ENCODE results near the gene CDKN2B-AS1.
A peak's percentile ranks its signal among the peaks of the same experiment; 100 is the strongest.

The CDKN2B-AS1 gene

GRCh38 chr9:22102146-22103053 lies 107.8 kb downstream of the CDKN2B-AS1 start:
- H3K36me3 ChIP-seq (ENCODE audit: control insufficient read depth in 1 of 2, insufficient read depth in 2 of 2, low read length in 2 of 2): no peaks in the 10 kb centered on the region
- H3K4me3 ChIP-seq (ENCODE audit: low read depth in 1 of 2, low read length in 2 of 2): no peak overlapping the region
- H3K27me3 ChIP-seq (ENCODE audit: control insufficient read depth in 1 of 2, insufficient read depth in 2 of 2, low read length in 2 of 2): no peaks in the 10 kb centered on the region
- no peaks in the 10 kb centered on the region for H3K9me3 ChIP-seq (ENCODE audit: control insufficient read depth in 1 of 2, low read length in 2 of 2)
- no peak overlapping the region for H3K9ac ChIP-seq (ENCODE audit: low read depth in 1 of 2, low read length in 2 of 2)
- peak overlapping the region; percentile 45 for H3K27ac ChIP-seq (ENCODE audit: low read depth, low read length)
- H3K4me1 ChIP-seq (ENCODE audit: control insufficient read depth in 1 of 2, insufficient read depth in 2 of 2, low read length in 2 of 2): peaks cover 45 to 68% of the 10 kb centered on the region in 2 donors

- no peak overlapping the region for H3K4me3 ChIP-seq (ENCODE audit: low read depth in 1 of 2, low read length in 2 of 2)
- H3K27me3 ChIP-seq (ENCODE audit: control insufficient read depth in 1 of 2, insufficient read depth in 2 of 2, low read length in 2 of 2): no peaks in the 10 kb centered on the region
- H3K36me3 ChIP-seq (ENCODE audit: control insufficient read depth in 1 of 2, insufficient read depth in 2 of 2, low read length in 2 of 2): no peaks in the 10 kb centered on the region
- H3K27ac ChIP-seq (ENCODE audit: low read depth, low read length): no peak overlapping the region
- no peaks in the 10 kb centered on the region for H3K9me3 ChIP-seq (ENCODE audit: control insufficient read depth in 1 of 2, low read length in 2 of 2)
- peaks cover 40 to 71% of the 10 kb centered on the region in 2 donors for H3K4me1 ChIP-seq (ENCODE audit: control insufficient read depth in 1 of 2, insufficient read depth in 2 of 2, low read length in 2 of 2)
- no peak overlapping the region for H3K9ac ChIP-seq (ENCODE audit: low read depth in 1 of 2, low read length in 2 of 2)
These were observed 109.3 kb downstream of the CDKN2B-AS1 start for GRCh38 chr9:22103685-22104575.

DNA sequence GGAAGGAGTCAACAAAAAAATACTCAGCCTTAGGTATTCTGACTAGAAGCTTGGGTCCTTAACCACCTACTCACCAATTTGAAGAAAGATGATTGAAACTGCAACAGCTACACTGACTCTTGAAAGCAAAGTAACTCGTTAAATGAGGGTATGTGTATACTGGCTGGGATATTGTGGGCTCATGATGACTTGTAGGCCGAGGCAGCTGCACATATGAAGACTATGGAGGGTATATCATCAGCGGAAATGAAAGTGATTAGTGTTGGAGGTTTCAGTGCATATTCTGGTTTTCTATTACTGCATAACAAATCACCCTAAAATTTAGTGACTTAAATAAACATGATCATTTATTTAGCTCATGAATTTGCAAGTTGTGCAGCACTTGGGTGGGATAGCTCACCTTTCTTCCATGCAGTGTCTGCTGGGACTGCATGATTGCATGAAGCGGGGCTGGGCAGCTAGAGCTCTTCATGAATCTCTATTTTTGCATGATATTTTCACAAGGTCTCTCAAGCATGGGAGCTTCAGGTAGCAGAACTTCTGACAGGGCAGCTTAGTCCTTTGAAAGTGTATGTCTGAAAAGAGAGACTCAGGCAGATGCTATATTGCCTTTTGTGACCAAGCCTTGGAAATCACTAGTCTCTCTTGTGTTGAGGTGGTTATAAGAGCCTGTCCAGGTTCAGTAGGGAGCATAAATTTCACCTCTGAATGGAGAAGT lies 110.6 kb downstream of the CDKN2B-AS1 start:
- H3K4me1 ChIP-seq (ENCODE audit: control insufficient read depth in 1 of 2, insufficient read depth in 2 of 2, low read length in 2 of 2): peaks cover 45 to 76% of the 10 kb centered on the region in 2 donors
- no peak overlapping the region for H3K27ac ChIP-seq (ENCODE audit: low read depth, low read length)
- H3K27me3 ChIP-seq (ENCODE audit: control insufficient read depth in 1 of 2, insufficient read depth in 2 of 2, low read length in 2 of 2): no peaks in the 10 kb centered on the region
- no peak overlapping the region for H3K9ac ChIP-seq (ENCODE audit: low read depth in 1 of 2, low read length in 2 of 2)
- H3K9me3 ChIP-seq (ENCODE audit: control insufficient read depth in 1 of 2, low read length in 2 of 2): no peaks in the 10 kb centered on the region
- no peak overlapping the region for H3K4me3 ChIP-seq (ENCODE audit: low read depth in 1 of 2, low read length in 2 of 2)
- H3K36me3 ChIP-seq (ENCODE audit: control insufficient read depth in 1 of 2, insufficient read depth in 2 of 2, low read length in 2 of 2): no peaks in the 10 kb centered on the region

- no peaks in the 10 kb centered on the region for H3K9me3 ChIP-seq (ENCODE audit: control insufficient read depth in 1 of 2, low read length in 2 of 2)
- no peaks in the 10 kb centered on the region for H3K27me3 ChIP-seq (ENCODE audit: control insufficient read depth in 1 of 2, insufficient read depth in 2 of 2, low read length in 2 of 2)
- H3K9ac ChIP-seq (ENCODE audit: low read depth in 1 of 2, low read length in 2 of 2): no peak overlapping the region
- no peaks in the 10 kb centered on the region for H3K36me3 ChIP-seq (ENCODE audit: control insufficient read depth in 1 of 2, insufficient read depth in 2 of 2, low read length in 2 of 2)
- H3K4me1 ChIP-seq (ENCODE audit: control insufficient read depth in 1 of 2, insufficient read depth in 2 of 2, low read length in 2 of 2): peaks cover 37 to 79% of the 10 kb centered on the region in 2 donors
- no peak overlapping the region for H3K4me3 ChIP-seq (ENCODE audit: low read depth in 1 of 2, low read length in 2 of 2)
- H3K27ac ChIP-seq (ENCODE audit: low read depth, low read length): no peak overlapping the region
These were observed 112.8 kb downstream of the CDKN2B-AS1 start for GRCh38 chr9:22107202-22108045.

DNA sequence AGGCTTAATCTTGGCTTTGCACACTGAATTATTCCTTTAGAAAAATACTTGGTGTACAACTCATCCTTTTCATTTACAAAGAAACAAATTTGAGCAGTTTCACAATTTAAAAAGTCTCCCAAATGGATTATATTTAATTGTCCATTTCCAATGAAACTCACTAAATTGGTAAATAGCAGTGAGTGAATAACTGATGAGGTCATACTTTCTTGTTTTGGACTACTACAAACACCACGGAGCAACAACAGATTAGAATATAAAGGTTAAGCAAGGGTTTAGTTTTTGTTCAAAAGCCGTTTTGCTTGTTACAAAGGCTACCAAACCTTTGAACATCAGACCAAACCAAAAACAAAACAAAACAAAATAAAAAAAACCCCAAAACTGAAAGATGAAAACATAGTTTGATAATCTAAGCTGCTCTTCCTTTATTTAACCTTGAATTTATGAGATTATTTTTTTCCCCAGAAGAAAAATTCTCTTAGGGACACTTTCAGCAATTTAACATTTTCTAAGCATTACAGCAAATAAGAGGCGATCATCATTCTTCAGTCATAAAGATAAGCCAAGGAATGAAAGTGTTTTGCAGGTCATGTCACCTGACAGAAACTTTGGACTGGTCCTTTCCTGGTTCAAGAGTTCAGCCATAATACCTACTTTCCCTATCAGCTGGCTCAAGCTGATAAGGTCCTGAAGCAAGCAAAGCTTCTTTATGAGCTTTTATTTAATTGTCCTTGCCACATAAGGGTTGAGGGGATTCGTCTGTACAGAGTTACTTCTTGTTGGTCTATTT lies 114.2 kb downstream of the CDKN2B-AS1 start:
- no peak overlapping the region for H3K9ac ChIP-seq (ENCODE audit: low read depth in 1 of 2, low read length in 2 of 2)

GRCh38 chr9:22111176-22111953 lies 116.8 kb downstream of the CDKN2B-AS1 start:
- no peak overlapping the region for H3K9ac ChIP-seq (ENCODE audit: low read depth in 1 of 2, low read length in 2 of 2)

More for the DNA sequence above, 114.2 kb downstream of the CDKN2B-AS1 start:
- Histone ChIP-seq H3K27ac (ENCODE audit: low read depth, low read length) (no peak overlapping the region), H3K9me3 (ENCODE audit: control insufficient read depth in 1 of 2, low read length in 2 of 2) (no peaks in the 10 kb centered on the region), H3K36me3 (ENCODE audit: control insufficient read depth in 1 of 2, insufficient read depth in 2 of 2, low read length in 2 of 2) (no peaks in the 10 kb centered on the region), H3K27me3 (ENCODE audit: control insufficient read depth in 1 of 2, insufficient read depth in 2 of 2, low read length in 2 of 2) (no peaks in the 10 kb centered on the region), H3K4me3 (ENCODE audit: low read depth in 1 of 2, low read length in 2 of 2) (no peak overlapping the region), H3K4me1 (ENCODE audit: control insufficient read depth in 1 of 2, insufficient read depth in 2 of 2, low read length in 2 of 2) (peaks cover 26 to 80% of the 10 kb centered on the region in 2 donors)

GRCh38 chr9:22111954-22112247 lies 117.3 kb downstream of the CDKN2B-AS1 start:
- no peak overlapping the region for H3K9ac ChIP-seq (ENCODE audit: low read depth in 1 of 2, low read length in 2 of 2)
- no peak overlapping the region for H3K4me3 ChIP-seq (ENCODE audit: low read depth in 1 of 2, low read length in 2 of 2)
- peaks cover 10 to 67% of the 10 kb centered on the region in 2 donors for H3K4me1 ChIP-seq (ENCODE audit: control insufficient read depth in 1 of 2, insufficient read depth in 2 of 2, low read length in 2 of 2)
- no peak overlapping the region for H3K27ac ChIP-seq (ENCODE audit: low read depth, low read length)
- no peaks in the 10 kb centered on the region for H3K36me3 ChIP-seq (ENCODE audit: control insufficient read depth in 1 of 2, insufficient read depth in 2 of 2, low read length in 2 of 2)
- H3K27me3 ChIP-seq (ENCODE audit: control insufficient read depth in 1 of 2, insufficient read depth in 2 of 2, low read length in 2 of 2): no peaks in the 10 kb centered on the region
- no peaks in the 10 kb centered on the region for H3K9me3 ChIP-seq (ENCODE audit: control insufficient read depth in 1 of 2, low read length in 2 of 2)

More at GRCh38 chr9:22111176-22111953, 116.8 kb downstream of the CDKN2B-AS1 start:
- Histone ChIP-seq H3K36me3 (ENCODE audit: control insufficient read depth in 1 of 2, insufficient read depth in 2 of 2, low read length in 2 of 2) (no peaks in the 10 kb centered on the region), H3K9me3 (ENCODE audit: control insufficient read depth in 1 of 2, low read length in 2 of 2) (no peaks in the 10 kb centered on the region), H3K4me3 (ENCODE audit: low read depth in 1 of 2, low read length in 2 of 2) (no peak overlapping the region), H3K27ac (ENCODE audit: low read depth, low read length) (no peak overlapping the region), H3K27me3 (ENCODE audit: control insufficient read depth in 1 of 2, insufficient read depth in 2 of 2, low read length in 2 of 2) (no peaks in the 10 kb centered on the region), H3K4me1 (ENCODE audit: control insufficient read depth in 1 of 2, insufficient read depth in 2 of 2, low read length in 2 of 2) (peaks cover 10 to 67% of the 10 kb centered on the region in 2 donors)

DNA sequence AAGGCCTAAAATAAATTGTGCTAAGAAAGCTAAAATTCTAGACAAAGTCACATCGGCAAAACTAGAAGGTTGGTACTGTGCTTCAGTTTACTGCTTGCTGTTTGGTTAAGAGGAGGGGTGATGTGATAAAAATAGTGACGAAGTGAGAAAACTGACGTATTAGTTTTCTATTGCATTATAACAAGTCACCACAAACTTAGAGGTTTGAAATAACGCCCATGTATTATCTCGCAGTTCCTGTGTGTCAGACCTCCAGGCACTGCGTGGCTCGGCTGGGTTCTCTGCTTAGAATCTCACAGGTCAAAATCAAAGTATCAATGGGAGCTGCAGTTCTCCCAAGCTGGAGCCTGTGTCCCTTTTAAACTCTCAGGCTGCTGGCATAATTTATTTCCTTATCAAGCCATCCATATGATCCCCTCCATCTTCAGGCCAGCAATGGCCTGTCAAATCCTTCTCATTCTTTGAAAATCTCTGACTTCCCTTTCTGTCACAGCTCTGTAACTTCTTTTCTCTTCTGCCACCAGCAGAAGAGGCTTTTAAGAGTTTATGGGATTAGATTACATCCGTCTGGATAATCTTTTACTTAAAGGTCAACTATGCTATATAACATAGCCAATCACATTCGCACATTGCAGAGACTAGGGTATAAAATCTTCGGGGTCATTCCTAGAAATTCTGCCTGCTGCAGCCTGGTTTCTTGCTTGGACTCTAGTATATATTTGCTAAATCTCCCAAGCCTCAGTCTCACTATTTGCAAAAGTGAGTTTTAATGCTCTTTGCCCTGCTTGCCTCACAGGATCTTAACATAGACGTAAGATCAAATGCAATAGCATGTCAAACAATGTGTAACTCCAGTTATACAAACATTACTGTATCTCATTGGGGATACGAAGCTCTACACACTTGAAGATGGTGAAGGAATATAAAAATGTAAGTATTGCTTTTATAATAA lies 118.6 kb downstream of the CDKN2B-AS1 start:
- Histone ChIP-seq H3K4me3 (ENCODE audit: low read depth in 1 of 2, low read length in 2 of 2) (no peak overlapping the region), H3K36me3 (ENCODE audit: control insufficient read depth in 1 of 2, insufficient read depth in 2 of 2, low read length in 2 of 2) (no peaks in the 10 kb centered on the region), H3K27ac (ENCODE audit: low read depth, low read length) (no peak overlapping the region), H3K27me3 (ENCODE audit: control insufficient read depth in 1 of 2, insufficient read depth in 2 of 2, low read length in 2 of 2) (no peaks in the 10 kb centered on the region), H3K4me1 (ENCODE audit: control insufficient read depth in 1 of 2, insufficient read depth in 2 of 2, low read length in 2 of 2) (peaks cover 19 to 65% of the 10 kb centered on the region in 2 donors), H3K9ac (ENCODE audit: low read depth in 1 of 2, low read length in 2 of 2) (no peak overlapping the region), H3K9me3 (ENCODE audit: control insufficient read depth in 1 of 2, low read length in 2 of 2) (no peaks in the 10 kb centered on the region)
